Osteoblast (primary cell): ENCODE results near the gene PEX1. TPM values are rescaled to one million over a fixed set of nuclear protein-coding genes. Genes with fewer than 3 reads are reported as not detected.

Experiments
- DNase-seq: peaks from one replicate; pipeline ENCODE4 v3.0.0; 2011; ENCODE audit warnings: low spot score, mixed read lengths; ENCODE audit not compliant: insufficient read length; ENCODE audit errors: missing footprints
- H2AFZ ChIP-seq: 2 replicates; pipeline ENCODE4 v1.6.0; 2011; ENCODE audit warnings: mild to moderate bottlenecking, low read length
- H3K27ac ChIP-seq: 2 replicates; pipeline ENCODE4 v1.5.1; 2011; ENCODE audit warnings: mild to moderate bottlenecking, low read depth, low read length, moderate library complexity
- H3K27me3 ChIP-seq: 2 replicates; pipeline ENCODE4 v1.6.0; 2012; ENCODE audit warnings: mild to moderate bottlenecking, control low read depth, inconsistent platforms, low read length, moderate library complexity; ENCODE audit not compliant: insufficient read depth
- H3K36me3 ChIP-seq: 2 replicates; pipeline ENCODE4 v1.5.1; 2011; ENCODE audit warnings: mild to moderate bottlenecking, low read length, control low read depth, moderate library complexity; ENCODE audit not compliant: insufficient read depth
- H3K4me1 ChIP-seq: 2 replicates; pipeline ENCODE4 v1.5.1; 2011; ENCODE audit warnings: mild to moderate bottlenecking, low read length, control low read depth, moderate library complexity; ENCODE audit not compliant: insufficient read depth
- H3K4me2 ChIP-seq: 2 replicates; pipeline ENCODE4 v1.6.0; 2011; ENCODE audit warnings: mild to moderate bottlenecking, low read length; ENCODE audit not compliant: insufficient read depth
- H3K4me3 ChIP-seq: fragments of 200-600 bp; sonication (generic); 3 replicates; pipeline ENCODE4 v1.5.1; 2012; ENCODE audit warnings: mild to moderate bottlenecking, low read length, inconsistent platforms; ENCODE audit not compliant: insufficient read depth
- H3K79me2 ChIP-seq: 2 replicates; pipeline ENCODE4 v1.6.0; 2012; ENCODE audit warnings: mild to moderate bottlenecking, low read length, control low read depth, inconsistent platforms; ENCODE audit not compliant: insufficient read depth
- H3K9me3 ChIP-seq: 2 replicates; pipeline ENCODE4 v1.5.1; 2011; ENCODE audit warnings: low read depth, low read length, control low read depth
- H4K20me1 ChIP-seq: 2 replicates; pipeline ENCODE4 v1.6.0; 2012; ENCODE audit warnings: mild to moderate bottlenecking, low read length, control low read depth; ENCODE audit not compliant: insufficient read depth
- total RNA-seq: library from RNA; depleted of rRNA; stranded (reverse); fragments of >200 nt; gene quantifications from 2 replicates; pipeline ENCODE4 v1.2.3, GENCODE V29; 2012
- TF ChIP-seq, protein P1 (sequence below): IDR thresholded peaks from 2 replicates; pipeline ENCODE4 v1.5.1; 2011; ENCODE audit warnings: mild to moderate bottlenecking, low read depth, low read length, moderate library complexity; ENCODE audit errors: extremely low read depth

Gene PEX1
- total RNA-seq, result 23.6 and 25.7 TPM in 2 replicates

DNA sequence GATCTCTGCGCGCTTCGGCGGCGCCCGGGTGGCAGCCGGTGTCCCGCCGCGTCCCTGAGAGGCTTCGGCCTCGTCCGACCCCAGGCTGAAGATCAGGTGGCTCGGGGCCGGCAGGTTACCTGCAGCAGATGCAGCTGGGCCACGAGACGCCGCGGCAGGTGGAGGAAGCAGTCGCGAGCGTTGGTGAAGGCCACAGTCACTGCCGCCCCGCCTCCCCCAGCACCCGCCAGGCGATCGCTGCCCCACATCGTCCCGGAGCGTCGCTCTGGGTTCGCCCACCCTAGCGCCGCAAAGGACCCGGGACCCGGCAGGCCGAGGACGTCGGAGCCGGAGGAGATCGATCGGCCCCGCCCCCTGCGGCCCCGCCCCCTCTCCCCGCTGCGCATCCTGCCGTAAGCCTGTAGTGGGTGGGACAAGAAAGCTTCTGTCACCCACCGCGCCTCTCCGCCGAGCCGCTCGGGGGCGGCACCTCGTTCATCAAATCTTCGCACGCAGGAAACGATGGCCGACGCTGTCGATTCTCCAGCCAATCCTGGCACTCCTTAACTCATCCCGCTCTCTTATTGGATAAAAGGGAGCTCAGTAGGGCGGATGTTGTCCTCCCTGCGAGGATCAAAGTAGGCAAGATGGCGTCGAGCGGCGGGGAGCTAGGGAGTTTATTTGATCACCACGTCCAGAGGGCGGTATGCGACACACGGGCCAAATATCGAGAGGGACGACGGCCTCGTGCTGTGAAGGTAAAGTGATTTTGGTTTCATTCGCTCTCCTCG, at the start of gene PEX1, which contains the start of gene RBM48:
PEX1 (minus strand) TSS at position 333 of the 770 bp plus-strand sequence; CDS start at position 248, 85 bp downstream.
RBM48 (plus strand) TSS at position 608 of the 770 bp plus-strand sequence; CDS start at position 627, 19 bp downstream.
- H3K4me2 ChIP-seq, result peak within 1 kb of the TSS; percentile 95
- peaks cover 15% of the 10 kb centered on the region for H3K36me3 ChIP-seq
- TF ChIP-seq, protein P1, sequence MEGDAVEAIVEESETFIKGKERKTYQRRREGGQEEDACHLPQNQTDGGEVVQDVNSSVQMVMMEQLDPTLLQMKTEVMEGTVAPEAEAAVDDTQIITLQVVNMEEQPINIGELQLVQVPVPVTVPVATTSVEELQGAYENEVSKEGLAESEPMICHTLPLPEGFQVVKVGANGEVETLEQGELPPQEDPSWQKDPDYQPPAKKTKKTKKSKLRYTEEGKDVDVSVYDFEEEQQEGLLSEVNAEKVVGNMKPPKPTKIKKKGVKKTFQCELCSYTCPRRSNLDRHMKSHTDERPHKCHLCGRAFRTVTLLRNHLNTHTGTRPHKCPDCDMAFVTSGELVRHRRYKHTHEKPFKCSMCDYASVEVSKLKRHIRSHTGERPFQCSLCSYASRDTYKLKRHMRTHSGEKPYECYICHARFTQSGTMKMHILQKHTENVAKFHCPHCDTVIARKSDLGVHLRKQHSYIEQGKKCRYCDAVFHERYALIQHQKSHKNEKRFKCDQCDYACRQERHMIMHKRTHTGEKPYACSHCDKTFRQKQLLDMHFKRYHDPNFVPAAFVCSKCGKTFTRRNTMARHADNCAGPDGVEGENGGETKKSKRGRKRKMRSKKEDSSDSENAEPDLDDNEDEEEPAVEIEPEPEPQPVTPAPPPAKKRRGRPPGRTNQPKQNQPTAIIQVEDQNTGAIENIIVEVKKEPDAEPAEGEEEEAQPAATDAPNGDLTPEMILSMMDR, result peak; percentile 36
- no peaks in the 10 kb centered on the region for H4K20me1 ChIP-seq
- H3K27ac ChIP-seq, result peak within 1 kb of the TSS; percentile 97
- no peaks in the 10 kb centered on the region for H3K9me3 ChIP-seq
- H3K4me3 ChIP-seq, result peak within 1 kb of the TSS; percentile 90
- H3K79me2 ChIP-seq, result peaks cover 40% of the 10 kb centered on the region
- no peaks in the 10 kb centered on the region for H3K27me3 ChIP-seq
- peaks cover 11% of the 10 kb centered on the region for H3K4me1 ChIP-seq
- H2AFZ ChIP-seq, result peak within 1 kb of the TSS; percentile 99
- peak; percentile 95 for DNase-seq

DNA sequence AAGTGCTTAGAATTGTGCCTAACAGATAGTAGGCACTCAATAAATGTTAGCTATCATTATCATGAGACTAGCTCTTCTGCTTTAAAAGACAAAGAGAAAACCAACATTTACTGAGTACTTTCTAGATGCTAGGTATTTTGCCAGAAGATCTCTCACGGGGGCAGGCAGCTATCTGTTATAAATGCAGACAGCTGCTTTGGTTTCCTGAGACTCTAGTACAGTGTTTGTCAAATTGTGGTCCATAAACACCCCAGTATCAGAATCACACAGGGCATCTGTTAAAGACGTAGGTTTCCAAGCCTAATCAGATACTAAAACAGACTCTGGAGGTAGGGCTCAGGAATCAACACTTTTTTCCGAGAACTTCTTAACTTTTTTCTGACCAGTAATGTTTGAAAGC, 48.0 kb upstream of the PEX1 start:
- no peak overlapping the region for H3K4me3 ChIP-seq
- H3K27ac ChIP-seq, result no peak overlapping the region
- peaks cover 30% of the 10 kb centered on the region for H3K79me2 ChIP-seq
- TF ChIP-seq, protein P1, result no peak
- H3K27me3 ChIP-seq, result no peaks in the 10 kb centered on the region
- no peaks in the 10 kb centered on the region for H3K4me1 ChIP-seq
- H3K4me2 ChIP-seq, result no peak overlapping the region
- no peaks in the 10 kb centered on the region for H3K9me3 ChIP-seq
- peaks cover 83% of the 10 kb centered on the region for H3K36me3 ChIP-seq
- H4K20me1 ChIP-seq, result peaks cover 6% of the 10 kb centered on the region
- no peak overlapping the region for H2AFZ ChIP-seq
- no peak for DNase-seq

DNA sequence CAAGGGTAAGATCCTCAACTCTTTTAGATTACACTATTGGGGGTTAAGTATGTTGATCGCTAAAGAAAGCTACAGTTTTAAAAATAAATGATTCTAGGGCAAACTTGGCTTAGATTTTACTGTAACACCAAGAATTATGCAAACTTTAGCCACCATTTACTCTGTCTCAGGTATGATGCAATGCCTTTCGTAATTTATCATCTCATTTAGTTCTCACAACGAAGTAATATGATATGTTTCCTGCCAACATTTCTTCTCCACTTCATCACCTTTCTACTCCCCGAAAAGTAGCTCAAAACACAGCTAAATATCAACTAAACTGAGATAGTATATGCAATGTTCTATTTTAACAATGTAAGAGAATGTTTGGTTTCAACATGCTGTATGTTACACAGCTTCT, 40.8 kb upstream of the PEX1 start:
- Histone ChIP-seq H3K27ac (peak overlapping the region; percentile 3), H3K36me3 (peaks cover 46% of the 10 kb centered on the region), H3K4me2 (no peak overlapping the region), H3K27me3 (no peaks in the 10 kb centered on the region), H3K79me2 (peaks cover 7% of the 10 kb centered on the region), H3K9me3 (no peaks in the 10 kb centered on the region), H3K4me3 (no peak overlapping the region), H4K20me1 (no peaks in the 10 kb centered on the region), H3K4me1 (peaks cover 4% of the 10 kb centered on the region), H2AFZ (no peak overlapping the region)
- TF ChIP-seq, protein P1, result no peak
- DNase-seq, result no peak

DNA sequence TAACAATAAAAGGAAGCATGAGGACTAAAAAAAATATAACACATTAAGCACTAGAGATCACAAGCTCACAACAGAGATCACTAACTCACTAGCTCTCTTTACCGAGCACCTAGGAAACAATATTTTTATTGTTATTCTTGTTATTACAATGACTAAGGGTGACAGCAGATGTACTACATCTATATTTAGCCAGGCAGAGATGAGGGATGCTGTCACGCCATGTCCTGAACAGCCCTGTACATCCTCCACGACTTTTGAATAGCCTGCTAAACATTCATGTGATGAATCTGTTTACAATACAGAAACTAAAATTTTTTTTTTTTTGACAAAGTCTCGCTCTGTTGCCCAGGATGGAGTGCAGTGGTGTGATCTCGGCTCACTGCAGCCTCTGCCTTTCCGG, 39.1 kb upstream of the PEX1 start:
- H3K4me3 ChIP-seq, result no peak overlapping the region
- TF ChIP-seq, protein P1, result no peak
- no peaks in the 10 kb centered on the region for H3K9me3 ChIP-seq
- peaks cover 50% of the 10 kb centered on the region for H3K36me3 ChIP-seq
- H3K4me1 ChIP-seq, result peaks cover 4% of the 10 kb centered on the region
- peak; percentile 79 for DNase-seq
- H3K4me2 ChIP-seq, result peak overlapping the region; percentile 34
- no peaks in the 10 kb centered on the region for H3K27me3 ChIP-seq
- peak overlapping the region; percentile 64 for H3K27ac ChIP-seq
- H2AFZ ChIP-seq, result no peak overlapping the region
- no peaks in the 10 kb centered on the region for H4K20me1 ChIP-seq
- peaks cover 7% of the 10 kb centered on the region for H3K79me2 ChIP-seq
